Heart right ventricle (tissue), 16 donors: ENCODE results near the gene PPM1L. TPM values are rescaled to one million over a fixed set of nuclear protein-coding genes. Genes with fewer than 3 reads are reported as not detected.

Experiments used
- ATAC-seq, 8 donors: fragments of 200-7000 bp; cut with Tn5 transposase; one replicate each; pipeline ENCODE4 v1.9.1; 2020; ENCODE audit warnings: mild to moderate bottlenecking in 8 of 8, moderate library complexity in 8 of 8, moderate number of reproducible peaks in 1 of 8
- DNase-seq, 2 donors: peaks; one replicate each; pipeline ENCODE4 v3.0.0-alpha.2; 2020
- H3K27ac ChIP-seq, 10 donors: fragments of 200-600 bp; sonication (generic) in 2 of 10; one replicate each; pipeline versions ENCODE4 v1.5.0 to v1.8.0; 2020 to 2022; ENCODE audit warnings: mild to moderate bottlenecking in 3 of 10
- H3K27me3 ChIP-seq, 7 donors: fragments of 200-600 bp; one replicate each; pipeline ENCODE4 v1.8.0; 2021 to 2022; ENCODE audit warnings: mild to moderate bottlenecking in 2 of 7
- H3K36me3 ChIP-seq, 9 donors: fragments of 200-600 bp; sonication (generic) in 1 of 9; one replicate each; pipeline versions ENCODE4 v1.5.0 to v1.8.0; 2020 to 2022; ENCODE audit warnings: mild to moderate bottlenecking in 2 of 9
- H3K4me1 ChIP-seq, 9 donors: fragments of 200-600 bp; sonication (generic) in 1 of 9; one replicate each; pipeline versions ENCODE4 v1.5.0 to v1.8.0; 2020 to 2022; ENCODE audit warnings: mild to moderate bottlenecking in 4 of 9
- H3K4me3 ChIP-seq, 10 donors: fragments of 200-600 bp; sonication (generic) in 2 of 10; one replicate each; pipeline versions ENCODE4 v1.5.0 to v1.8.0; 2020 to 2022; ENCODE audit warnings: mild to moderate bottlenecking in 7 of 10, moderate library complexity in 2 of 10
- H3K9me3 ChIP-seq, 11 donors: fragments of 200-600 bp in 10 of 11; sonication (generic) in 2 of 11; one replicate each; pipeline versions ENCODE4 v1.5.0 to v1.8.0; 2013 to 2022; ENCODE audit warnings: mild to moderate bottlenecking in 2 of 11, control low read depth in 1 of 11, moderate library complexity in 1 of 11
- CTCF ChIP-seq, 9 donors: fragments of 200-600 bp; sonication (generic) in 2 of 9; IDR thresholded peaks; one replicate each; pipeline versions ENCODE4 v1.5.0 to v1.8.0; 2021 to 2022; ENCODE audit warnings: antibody characterized with exemption in 9 of 9, mild to moderate bottlenecking in 5 of 9, moderate library complexity in 1 of 9
- WGBS, 2 donors: extraction: QIAGEN DNeasy Blood & Tissue Kit; methylation state at CpG; one replicate each; pipeline ENCODE4 v1.1.7; 2013; ENCODE audit warnings: inconsistent platforms in 1 of 2; 5-methylcytosine and 5-hydroxymethylcytosine counted together
- intact Hi-C, 10 donors: fragments of 100-400 bp; cut with DNase I; formaldehyde crosslinking; loops; one replicate each; pipeline versions ENCODE4 v1.11.1 to v1.14.2; 2022
- polyA plus RNA-seq, 2 donors: library from polyadenylated mRNA; stranded (reverse); fragments of 200-250 nt; gene quantifications; one replicate each; pipeline ENCODE4 v1.2.3, GENCODE V29; 2013
- total RNA-seq, 10 donors: library from RNA; stranded (reverse); fragmentation: NEBNext Ultra II Directional in 3 of 10; extraction: Animal tissue kit (Norgen Biotek cat#: 25700) in 3 of 10; gene quantifications; one replicate each; pipeline versions ENCODE4 v1.2.1 to v1.2.4, GENCODE V29; 2021 to 2023
- donor health status: Arrhythmogenic right ventricular cardiomyopathy.
- donor health status: ischemic (EF 13 %, LVEDD 7.1; RV severe dilation, severe dysfunction).
- donor health status: healthy with polysubstance abuse.
- donor health status: DM: no; HTN: yes; CAD: no.
- donor health status: DM: no; HTN: no; CAD: no.
- donor health status: ischemic (EF 25% LVEDD 6.9; RV normal size, moderate dysfunction).
- donor health status: ischemic (EF 25% LVEDD 5.7; RV mildly dilated, moderate dysfunction).
- donor health status: healthy.
- donor health status: DM: yes; HTN: yes; CAD: no.
- donor health status: Ischemic cardiomyopathy.
- donor health status: ischemic (EF 35%, LVEDD 5.7; RV mildly dilated, moderate dysfunction).
- donor health status: nonischemic (EF 11% LVEDD 7.7; RV severe dilation, severe dysfunction).
- donor health status: DM: yes; HTN: yes; CAD: no.
- donor health status: PGD.
- donor health status: ischemic (EF 29% LVEDD 5.4; RV normal size, mild dysfunction).
- donor health status: nonischemic (EF 23%, LVEDD 6.1; RV moderate dilation, normal function).

Gene PPM1L
- total and polyA plus RNA-seq, 12 donors: 4.4 to 55.5 (median 37.7) TPM

- Histone ChIP-seq H3K4me1 (no peaks in the 10 kb centered on the region), H3K9me3 (peaks cover 0 to 14% (median 0%) of the 10 kb centered on the region in 11 donors), H3K36me3 (no peaks in the 10 kb centered on the region), H3K4me3 (no peak overlapping the region), H3K27me3 (no peaks in the 10 kb centered on the region), H3K27ac (no peak overlapping the region)
- intact Hi-C loops: no loop called here
- TF ChIP-seq CTCF (IDR thresholded peaks at IDR 0.05): no peak
- peak in 1 of 8 donors; percentile 39 for ATAC-seq
- WGBS, 2 donors: 77 to 86% methylated on average over 11 of the region's 11 CpGs
- DNase-seq: no peak
Measured at GRCh38 chr3:160719710-160720109, 36.3 kb upstream of the PPM1L start.

- ATAC-seq: peak in 4 of 8 donors; percentile 33 to 67 (median 44)
- intact Hi-C loops: no loop called here
- Histone ChIP-seq H3K27me3 (no peaks in the 10 kb centered on the region), H3K4me1 (no peaks in the 10 kb centered on the region), H3K27ac (no peak overlapping the region), H3K4me3 (no peak overlapping the region), H3K9me3 (peaks cover 0 to 19% (median 0%) of the 10 kb centered on the region in 11 donors), H3K36me3 (no peaks in the 10 kb centered on the region)
- TF ChIP-seq CTCF (IDR thresholded peaks at IDR 0.05): peak in 1 of 9 donors; percentile 12
- DNase-seq: no peak
- 85 to 88% methylated on average over 5 of the region's 5 CpGs for WGBS, 2 donors
Measured at GRCh38 chr3:160720123-160720746, 35.8 kb upstream of the PPM1L start.

- no peak overlapping the region for H3K27ac ChIP-seq
- TF ChIP-seq CTCF (IDR thresholded peaks at IDR 0.05): no peak
- no peaks in the 10 kb centered on the region for H3K27me3 ChIP-seq
- ATAC-seq (no peak), DNase-seq (no peak)
- H3K4me1 ChIP-seq: no peaks in the 10 kb centered on the region
- 80 to 83% methylated on average over 2 of the region's 2 CpGs for WGBS, 2 donors
- H3K36me3 ChIP-seq: no peaks in the 10 kb centered on the region
- no peak overlapping the region for H3K4me3 ChIP-seq
- intact Hi-C loops: no loop called here
- peaks cover 0 to 19% (median 0%) of the 10 kb centered on the region in 11 donors for H3K9me3 ChIP-seq
Measured at GRCh38 chr3:160722331-160722730, 33.7 kb upstream of the PPM1L start.

- no peaks in the 10 kb centered on the region for H3K4me1 ChIP-seq
- no peak for TF ChIP-seq CTCF (IDR thresholded peaks at IDR 0.05)
- no peaks in the 10 kb centered on the region for H3K27me3 ChIP-seq
- DNase-seq (no peak), ATAC-seq (no peak)
- no peak overlapping the region for H3K4me3 ChIP-seq
- peaks cover 0 to 19% (median 0%) of the 10 kb centered on the region in 11 donors for H3K9me3 ChIP-seq
- H3K36me3 ChIP-seq: no peaks in the 10 kb centered on the region
- 67 to 71% methylated on average over 2 of the region's 2 CpGs for WGBS, 2 donors
- intact Hi-C loops: no loop called here
- no peak overlapping the region for H3K27ac ChIP-seq
Measured at GRCh38 chr3:160725338-160725737, 30.7 kb upstream of the PPM1L start.
